ENCODE results near the gene IRAK2. TPM values are rescaled to one million over a fixed set of nuclear protein-coding genes. Genes with fewer than 3 reads are reported as not detected.

The IRAK2 gene
- total and polyA plus RNA-seq, 2 of the 8 experiments (the other 6 are each of a cell fraction or from before 2014, with no cell fraction given) = 1.5 TPM

DNA sequence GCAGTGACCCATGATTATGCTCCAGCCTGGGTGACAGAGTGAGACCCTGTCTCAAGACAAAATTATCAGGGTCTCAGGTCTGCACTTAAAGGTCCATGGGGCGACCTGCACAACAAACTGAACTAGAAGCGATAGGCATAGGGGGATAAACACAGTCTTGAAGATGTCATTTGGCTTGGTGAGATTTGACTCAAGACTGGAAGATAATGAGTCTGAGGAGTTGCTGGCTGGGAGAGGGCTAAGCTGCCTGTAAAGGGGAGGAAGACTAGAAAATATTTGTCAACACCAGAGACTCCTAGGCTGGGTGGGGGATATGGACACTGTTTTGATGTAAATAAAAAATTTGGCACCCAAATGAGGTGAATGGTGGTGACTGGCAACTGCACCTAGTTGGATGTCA, 108.3 kb downstream of the IRAK2 start (continued):
- TF ChIP-seq, protein P1, sequence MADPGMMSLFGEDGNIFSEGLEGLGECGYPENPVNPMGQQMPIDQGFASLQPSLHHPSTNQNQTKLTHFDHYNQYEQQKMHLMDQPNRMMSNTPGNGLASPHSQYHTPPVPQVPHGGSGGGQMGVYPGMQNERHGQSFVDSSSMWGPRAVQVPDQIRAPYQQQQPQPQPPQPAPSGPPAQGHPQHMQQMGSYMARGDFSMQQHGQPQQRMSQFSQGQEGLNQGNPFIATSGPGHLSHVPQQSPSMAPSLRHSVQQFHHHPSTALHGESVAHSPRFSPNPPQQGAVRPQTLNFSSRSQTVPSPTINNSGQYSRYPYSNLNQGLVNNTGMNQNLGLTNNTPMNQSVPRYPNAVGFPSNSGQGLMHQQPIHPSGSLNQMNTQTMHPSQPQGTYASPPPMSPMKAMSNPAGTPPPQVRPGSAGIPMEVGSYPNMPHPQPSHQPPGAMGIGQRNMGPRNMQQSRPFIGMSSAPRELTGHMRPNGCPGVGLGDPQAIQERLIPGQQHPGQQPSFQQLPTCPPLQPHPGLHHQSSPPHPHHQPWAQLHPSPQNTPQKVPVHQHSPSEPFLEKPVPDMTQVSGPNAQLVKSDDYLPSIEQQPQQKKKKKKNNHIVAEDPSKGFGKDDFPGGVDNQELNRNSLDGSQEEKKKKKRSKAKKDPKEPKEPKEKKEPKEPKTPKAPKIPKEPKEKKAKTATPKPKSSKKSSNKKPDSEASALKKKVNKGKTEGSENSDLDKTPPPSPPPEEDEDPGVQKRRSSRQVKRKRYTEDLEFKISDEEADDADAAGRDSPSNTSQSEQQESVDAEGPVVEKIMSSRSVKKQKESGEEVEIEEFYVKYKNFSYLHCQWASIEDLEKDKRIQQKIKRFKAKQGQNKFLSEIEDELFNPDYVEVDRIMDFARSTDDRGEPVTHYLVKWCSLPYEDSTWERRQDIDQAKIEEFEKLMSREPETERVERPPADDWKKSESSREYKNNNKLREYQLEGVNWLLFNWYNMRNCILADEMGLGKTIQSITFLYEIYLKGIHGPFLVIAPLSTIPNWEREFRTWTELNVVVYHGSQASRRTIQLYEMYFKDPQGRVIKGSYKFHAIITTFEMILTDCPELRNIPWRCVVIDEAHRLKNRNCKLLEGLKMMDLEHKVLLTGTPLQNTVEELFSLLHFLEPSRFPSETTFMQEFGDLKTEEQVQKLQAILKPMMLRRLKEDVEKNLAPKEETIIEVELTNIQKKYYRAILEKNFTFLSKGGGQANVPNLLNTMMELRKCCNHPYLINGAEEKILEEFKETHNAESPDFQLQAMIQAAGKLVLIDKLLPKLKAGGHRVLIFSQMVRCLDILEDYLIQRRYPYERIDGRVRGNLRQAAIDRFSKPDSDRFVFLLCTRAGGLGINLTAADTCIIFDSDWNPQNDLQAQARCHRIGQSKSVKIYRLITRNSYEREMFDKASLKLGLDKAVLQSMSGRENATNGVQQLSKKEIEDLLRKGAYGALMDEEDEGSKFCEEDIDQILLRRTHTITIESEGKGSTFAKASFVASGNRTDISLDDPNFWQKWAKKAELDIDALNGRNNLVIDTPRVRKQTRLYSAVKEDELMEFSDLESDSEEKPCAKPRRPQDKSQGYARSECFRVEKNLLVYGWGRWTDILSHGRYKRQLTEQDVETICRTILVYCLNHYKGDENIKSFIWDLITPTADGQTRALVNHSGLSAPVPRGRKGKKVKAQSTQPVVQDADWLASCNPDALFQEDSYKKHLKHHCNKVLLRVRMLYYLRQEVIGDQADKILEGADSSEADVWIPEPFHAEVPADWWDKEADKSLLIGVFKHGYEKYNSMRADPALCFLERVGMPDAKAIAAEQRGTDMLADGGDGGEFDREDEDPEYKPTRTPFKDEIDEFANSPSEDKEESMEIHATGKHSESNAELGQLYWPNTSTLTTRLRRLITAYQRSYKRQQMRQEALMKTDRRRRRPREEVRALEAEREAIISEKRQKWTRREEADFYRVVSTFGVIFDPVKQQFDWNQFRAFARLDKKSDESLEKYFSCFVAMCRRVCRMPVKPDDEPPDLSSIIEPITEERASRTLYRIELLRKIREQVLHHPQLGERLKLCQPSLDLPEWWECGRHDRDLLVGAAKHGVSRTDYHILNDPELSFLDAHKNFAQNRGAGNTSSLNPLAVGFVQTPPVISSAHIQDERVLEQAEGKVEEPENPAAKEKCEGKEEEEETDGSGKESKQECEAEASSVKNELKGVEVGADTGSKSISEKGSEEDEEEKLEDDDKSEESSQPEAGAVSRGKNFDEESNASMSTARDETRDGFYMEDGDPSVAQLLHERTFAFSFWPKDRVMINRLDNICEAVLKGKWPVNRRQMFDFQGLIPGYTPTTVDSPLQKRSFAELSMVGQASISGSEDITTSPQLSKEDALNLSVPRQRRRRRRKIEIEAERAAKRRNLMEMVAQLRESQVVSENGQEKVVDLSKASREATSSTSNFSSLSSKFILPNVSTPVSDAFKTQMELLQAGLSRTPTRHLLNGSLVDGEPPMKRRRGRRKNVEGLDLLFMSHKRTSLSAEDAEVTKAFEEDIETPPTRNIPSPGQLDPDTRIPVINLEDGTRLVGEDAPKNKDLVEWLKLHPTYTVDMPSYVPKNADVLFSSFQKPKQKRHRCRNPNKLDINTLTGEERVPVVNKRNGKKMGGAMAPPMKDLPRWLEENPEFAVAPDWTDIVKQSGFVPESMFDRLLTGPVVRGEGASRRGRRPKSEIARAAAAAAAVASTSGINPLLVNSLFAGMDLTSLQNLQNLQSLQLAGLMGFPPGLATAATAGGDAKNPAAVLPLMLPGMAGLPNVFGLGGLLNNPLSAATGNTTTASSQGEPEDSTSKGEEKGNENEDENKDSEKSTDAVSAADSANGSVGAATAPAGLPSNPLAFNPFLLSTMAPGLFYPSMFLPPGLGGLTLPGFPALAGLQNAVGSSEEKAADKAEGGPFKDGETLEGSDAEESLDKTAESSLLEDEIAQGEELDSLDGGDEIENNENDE (IDR thresholded peaks at IDR 0.05; ENCODE audit: insufficient replicate concordance, low read length) = no peak
- TF ChIP-seq NRF1 (IDR thresholded peaks at IDR 0.05; ENCODE audit: low read depth, low read length) (no peak), SIRT6 (IDR thresholded peaks at IDR 0.05; ENCODE audit: low read length) (no peak), POLR2AphosphoS5 (IDR thresholded peaks at IDR 0.05; ENCODE audit: low read depth, low read length) (no peak), SAP30 (IDR thresholded peaks at IDR 0.05; ENCODE audit: insufficient read depth, insufficient replicate concordance, low read length) (no peak), EGR1 (IDR thresholded peaks at IDR 0.05; ENCODE audit: borderline replicate concordance, low read depth, low read length) (no peak), CEBPB (IDR thresholded peaks at IDR 0.05; ENCODE audit: low read depth, low read length) (no peak), KDM5A (IDR thresholded peaks at IDR 0.05; ENCODE audit: low read length) (no peak), CBX8 (IDR thresholded peaks at IDR 0.05; ENCODE audit: borderline replicate concordance, low read depth, low read length) (no peak), SP2 (IDR thresholded peaks at IDR 0.05; ENCODE audit: low read length) (no peak), ASH2L (IDR thresholded peaks at IDR 0.05; ENCODE audit: low read length) (no peak), RFX5 (IDR thresholded peaks at IDR 0.05; ENCODE audit: borderline replicate concordance, low read depth, low read length) (no peak), CTBP2 (IDR thresholded peaks at IDR 0.05; ENCODE audit: borderline replicate concordance, insufficient read depth, insufficient read length, low read length) (no peak)

All from H1 (cell line).